HG02798 (cell line): Measurements from ENCODE around the gene FAAH.
"Not testable (repeated sequence)": the region's sequence is repeated elsewhere in the genome, so short reads cannot be mapped to it uniquely, and the experiment has no call there.

Experiments used
- ATAC-seq: cut with Tn5 transposase; IDR thresholded peaks from one replicate; pipeline ENCODE4 v1.9.1; 2021; ENCODE audit warnings: mild to moderate bottlenecking; ENCODE audit not compliant: unreplicated experiment, poor library complexity

The FAAH gene

DNA sequence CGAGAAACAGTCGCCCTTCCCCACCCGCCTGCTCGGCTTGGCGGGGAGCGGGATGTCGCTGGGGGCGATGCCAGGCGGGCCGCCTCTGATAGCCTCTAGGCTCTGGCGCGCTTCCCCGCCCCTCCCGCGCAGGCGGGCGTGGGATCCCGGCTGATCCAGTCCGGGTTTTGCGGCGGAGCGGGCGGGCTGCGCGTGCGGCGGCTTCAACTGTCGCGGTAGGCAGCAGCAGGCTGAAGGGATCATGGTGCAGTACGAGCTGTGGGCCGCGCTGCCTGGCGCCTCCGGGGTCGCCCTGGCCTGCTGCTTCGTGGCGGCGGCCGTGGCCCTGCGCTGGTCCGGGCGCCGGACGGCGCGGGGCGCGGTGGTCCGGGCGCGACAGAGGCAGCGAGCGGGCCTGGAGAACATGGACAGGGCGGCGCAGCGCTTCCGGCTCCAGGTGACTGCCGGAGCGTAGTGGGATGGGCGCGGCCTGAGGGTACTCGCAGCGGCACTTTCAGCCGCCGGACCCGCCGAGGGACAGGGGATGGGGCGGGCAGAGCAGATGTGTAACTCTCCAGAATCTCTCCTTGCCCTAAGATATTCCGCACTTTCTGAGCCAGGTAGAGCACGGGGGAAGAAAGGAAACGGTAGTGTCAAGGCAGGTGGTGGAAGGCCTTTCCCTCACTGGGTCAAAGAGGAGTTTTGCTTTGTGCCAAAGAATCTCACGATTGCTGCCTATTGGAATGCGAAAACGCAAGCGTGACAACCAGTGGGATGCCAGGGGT, at the start of gene FAAH:
Gene FAAH, plus strand, starts transcription at position 210 of the 764 bp plus-strand sequence. Its CDS starts 32 bp downstream, at position 242.
- no peak for ATAC-seq

DNA sequence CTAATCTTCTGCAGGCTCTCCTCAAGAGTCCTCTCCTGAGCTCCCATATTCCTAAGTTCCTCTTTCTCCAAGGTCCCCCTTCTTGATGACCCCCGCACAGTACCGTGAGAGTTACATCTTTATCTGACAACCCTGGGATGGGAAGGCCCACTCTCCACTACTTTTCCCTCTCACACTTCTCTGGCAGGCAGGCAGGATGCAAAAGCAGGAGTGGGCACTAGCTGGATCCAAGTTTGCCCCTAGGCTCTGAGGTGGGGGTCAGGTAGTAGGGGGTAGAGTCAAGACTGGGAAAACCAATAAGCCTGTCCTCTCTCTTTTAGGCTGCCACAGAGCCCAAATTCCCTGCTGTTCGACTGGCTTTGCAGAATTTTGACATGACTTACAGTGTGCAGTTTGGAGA, 49.6 kb upstream of the FAAH start:
- no peak for ATAC-seq

GRCh38 chr1:46345281-46345680, 48.8 kb upstream of the FAAH start:
- ATAC-seq, result no peak

DNA sequence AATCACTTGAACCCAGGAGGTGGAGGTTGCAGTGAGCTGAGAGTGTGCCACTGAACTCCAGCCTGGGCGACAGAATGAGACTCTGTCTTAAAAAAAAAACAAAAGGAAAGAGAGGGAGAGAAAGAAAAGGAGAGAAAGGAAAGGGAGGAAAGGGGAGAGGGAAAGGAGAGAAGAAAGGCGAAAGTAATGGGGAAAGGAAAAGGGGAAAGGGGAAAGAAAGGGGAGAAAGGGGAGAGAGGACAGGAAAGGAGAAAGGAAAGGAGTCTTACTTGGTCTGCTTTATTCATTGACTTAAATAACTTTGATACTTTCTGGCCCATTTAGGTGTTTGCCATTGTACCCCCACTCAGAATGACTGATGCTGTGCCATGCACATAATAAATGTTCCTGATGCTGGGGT, 41.8 kb upstream of the FAAH start:
- no peak for ATAC-seq

- not testable (repeated sequence) for ATAC-seq
Measured at GRCh38 chr1:46355920-46356319, 38.2 kb upstream of the FAAH start.

GRCh38 chr1:46362158-46362557, 32.0 kb upstream of the FAAH start:
- ATAC-seq, result no peak

GRCh38 chr1:46363121-46363520, 31.0 kb upstream of the FAAH start:
- ATAC-seq, result no peak

DNA sequence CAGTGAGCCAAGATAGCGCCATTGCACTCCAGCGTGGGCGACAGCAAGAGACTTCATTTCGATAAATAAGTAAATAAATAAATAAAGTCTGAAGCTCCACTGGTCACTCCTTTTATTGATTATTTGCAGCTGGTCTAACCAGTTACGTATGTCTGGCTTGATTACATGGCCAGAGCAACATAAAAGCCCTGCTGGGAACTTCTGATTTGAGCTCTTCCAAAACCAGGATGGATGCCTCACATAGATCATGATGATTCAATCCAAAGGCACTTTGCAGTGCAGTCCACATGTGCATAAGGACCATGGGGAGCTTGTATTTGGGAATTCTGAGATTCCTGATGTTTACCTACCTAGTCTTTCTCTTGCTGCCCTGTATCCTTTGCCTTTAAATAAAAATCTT, 29.5 kb upstream of the FAAH start:
- no peak for ATAC-seq

DNA sequence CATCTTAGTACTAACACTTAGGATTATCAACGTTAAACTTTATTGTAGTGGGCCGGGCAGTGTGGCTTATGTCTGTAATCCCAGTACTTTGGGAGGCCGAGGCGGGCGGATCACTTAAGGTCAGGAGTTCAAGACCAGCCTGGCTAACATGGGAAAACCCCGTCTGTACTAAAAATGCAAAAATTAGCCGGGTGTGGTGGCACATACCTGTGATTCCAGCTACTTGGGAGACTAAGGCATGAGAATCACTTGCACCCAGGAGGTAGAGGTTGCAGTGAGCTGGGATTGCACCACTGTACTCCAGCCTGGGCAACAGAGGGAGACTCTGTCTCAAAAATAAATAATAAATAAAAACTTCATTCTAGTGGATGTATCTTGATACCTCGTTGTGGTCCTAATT, 28.3 kb upstream of the FAAH start:
- ATAC-seq, result not testable (repeated sequence)

GRCh38 chr1:46367072-46367471, 27.0 kb upstream of the FAAH start:
- ATAC-seq, result no peak

- ATAC-seq, result not testable (repeated sequence)
Measured at GRCh38 chr1:46367701-46368100, 26.4 kb upstream of the FAAH start.

DNA sequence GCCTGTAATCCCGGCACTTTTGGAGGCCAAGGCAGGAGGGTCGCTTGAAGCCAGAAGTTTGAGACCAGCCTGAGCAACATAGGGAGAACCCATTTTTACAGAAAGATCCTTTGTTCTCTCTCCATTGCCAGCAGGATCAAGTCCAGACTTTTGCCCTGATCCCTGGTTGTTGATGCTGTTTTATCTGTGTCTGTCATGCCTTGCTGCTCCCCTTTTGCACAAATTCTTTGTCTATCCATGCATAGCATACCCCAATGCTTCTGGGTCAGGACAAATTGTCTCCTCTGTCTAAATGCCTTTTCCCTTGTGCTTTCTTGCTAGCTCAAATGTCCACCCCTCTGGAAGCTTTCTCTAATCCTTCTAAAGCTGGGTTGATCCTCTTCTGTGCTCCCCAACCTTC, 25.3 kb upstream of the FAAH start:
- ATAC-seq, result no peak

DNA sequence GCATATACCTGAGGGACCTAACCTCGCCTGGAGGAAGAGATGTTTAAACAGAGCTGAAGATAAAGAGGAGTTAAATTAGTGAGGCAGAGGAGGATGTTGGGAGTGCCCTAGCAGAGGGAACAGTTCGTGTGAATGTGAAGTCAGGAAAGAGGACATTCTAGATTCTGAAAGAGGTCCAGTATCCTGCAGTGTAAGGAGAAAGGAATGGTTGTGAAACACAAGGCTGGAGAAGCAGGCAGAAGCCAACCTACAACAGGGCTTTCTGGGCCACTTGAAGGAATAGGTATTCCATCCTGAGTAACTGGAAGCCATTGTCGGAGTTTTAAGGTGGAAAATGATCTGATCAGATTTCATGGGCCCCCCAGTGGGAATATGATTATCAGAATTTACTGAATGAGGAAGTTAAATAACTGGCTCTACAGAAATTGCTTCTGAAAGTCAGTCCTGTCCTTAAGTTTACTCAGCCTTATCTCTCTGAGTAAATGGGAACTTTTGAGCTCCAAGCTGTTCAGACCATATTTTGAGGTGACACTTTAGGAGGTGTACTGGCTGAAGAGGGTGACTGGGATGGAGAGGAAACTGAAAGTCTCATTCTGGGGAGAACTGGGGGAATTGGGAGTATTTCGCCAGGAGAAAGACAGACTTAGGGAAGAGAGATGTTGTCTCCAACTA, 24.4 kb upstream of the FAAH start:
- ATAC-seq, result no peak

DNA sequence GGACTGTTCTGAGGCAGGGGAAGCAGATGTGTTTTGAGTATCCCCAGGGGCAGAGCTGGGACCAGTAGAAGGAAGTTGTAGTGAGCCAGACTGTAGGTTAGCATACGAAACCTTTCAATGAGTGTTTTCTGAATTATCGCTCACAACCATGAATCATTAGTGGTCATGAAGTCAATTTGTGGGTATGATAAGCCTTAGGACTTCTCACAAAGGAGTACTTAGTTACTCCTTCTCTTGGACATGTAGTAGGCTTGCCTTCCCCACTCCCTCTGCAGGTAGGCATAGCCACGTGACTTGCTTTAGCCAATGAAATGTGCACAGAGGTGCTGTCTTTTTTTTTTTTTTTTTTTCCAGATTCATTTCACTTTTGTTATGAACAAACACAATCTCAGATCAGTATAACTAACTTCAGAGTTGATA, 23.9 kb upstream of the FAAH start:
- no peak for ATAC-seq

- no peak for ATAC-seq
Measured at GRCh38 chr1:46372431-46372830, 21.7 kb upstream of the FAAH start.

DNA sequence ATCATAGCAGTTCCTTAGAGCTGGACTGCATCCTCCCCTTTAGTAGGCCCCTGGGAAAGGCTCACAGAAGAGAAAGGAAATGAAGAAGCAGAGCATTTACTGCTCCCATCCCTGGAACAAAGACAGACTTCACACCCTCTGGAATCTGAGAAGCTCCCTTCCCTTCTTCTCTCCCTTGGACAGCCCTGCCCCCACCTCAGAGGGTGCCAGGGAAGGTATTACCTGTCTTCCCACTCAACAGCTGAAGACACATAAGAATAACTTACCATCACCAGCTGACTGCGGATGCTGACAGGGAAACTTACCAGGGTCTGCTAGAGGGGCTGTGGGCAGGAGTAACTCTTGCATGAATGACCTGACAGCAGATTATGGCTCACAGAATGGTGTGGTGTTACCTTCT, 14.1 kb upstream of the FAAH start:
- ATAC-seq, result no peak

DNA sequence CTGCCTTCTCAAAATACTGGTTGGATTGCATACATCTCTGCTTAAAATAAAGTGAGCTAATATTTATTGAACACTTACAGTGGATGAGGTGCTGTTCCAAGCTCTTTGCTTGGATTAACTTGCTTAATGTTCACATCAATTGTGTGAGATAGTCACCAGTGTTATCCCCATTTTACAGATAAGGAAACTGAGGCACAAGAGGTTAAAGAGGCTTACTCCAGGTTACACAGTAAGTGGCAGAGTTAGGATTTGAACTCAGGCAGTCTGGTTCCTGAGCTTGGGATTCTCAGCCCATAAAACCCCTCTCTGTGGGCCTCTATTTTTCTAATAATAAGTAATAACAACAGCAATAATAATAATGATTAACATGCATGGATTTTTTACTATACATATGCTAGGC, 13.6 kb upstream of the FAAH start:
- ATAC-seq, result no peak

GRCh38 chr1:46393510-46393909, 607 bp upstream of the FAAH start:
- ATAC-seq, result no peak

- no peak for ATAC-seq
Measured at GRCh38 chr1:46394872-46395465, 852 bp downstream of the FAAH start.

GRCh38 chr1:46396441-46397398, 2.6 kb downstream of the FAAH start:
- ATAC-seq, result no peak
